GM18858 (cell line): ENCODE data around the gene ERBB4.
"Not testable (repeated sequence)": the region's sequence is repeated elsewhere in the genome, so short reads cannot be mapped to it uniquely, and the experiment has no call there.

Experiments used
- ATAC-seq: cut with Tn5 transposase; IDR thresholded peaks from one replicate; pipeline ENCODE4 v1.9.1; 2021; ENCODE audit not compliant: unreplicated experiment

ERBB4 gene

GRCh38 chr2:211664321-211664720 lies 874.3 kb downstream of the ERBB4 start:
- ATAC-seq: no peak

- ATAC-seq: no peak
These were observed 884.3 kb downstream of the ERBB4 start for GRCh38 chr2:211654211-211654780.

- no peak for ATAC-seq
These were observed 886.3 kb downstream of the ERBB4 start for GRCh38 chr2:211652327-211652726.

- no peak for ATAC-seq
These were observed 889.3 kb downstream of the ERBB4 start for GRCh38 chr2:211649331-211649730.

- no peak for ATAC-seq
These were observed 907.1 kb downstream of the ERBB4 start for GRCh38 chr2:211631503-211631902.

- no peak for ATAC-seq
These were observed 915.5 kb downstream of the ERBB4 start for GRCh38 chr2:211623096-211623495.

- no peak for ATAC-seq
These were observed 917.6 kb downstream of the ERBB4 start for GRCh38 chr2:211620986-211621385.

- ATAC-seq: no peak
These were observed 920.8 kb downstream of the ERBB4 start for GRCh38 chr2:211617803-211618202.

GRCh38 chr2:211611621-211612020 lies 927.0 kb downstream of the ERBB4 start:
- ATAC-seq: no peak

- peak; percentile 44 for ATAC-seq
These were observed 927.5 kb downstream of the ERBB4 start for GRCh38 chr2:211611061-211611518.

- no peak for ATAC-seq
These were observed 929.5 kb downstream of the ERBB4 start for GRCh38 chr2:211609127-211609526.

- no peak for ATAC-seq
These were observed 939.5 kb downstream of the ERBB4 start for GRCh38 chr2:211599146-211599545.

- ATAC-seq: no peak
These were observed 940.4 kb downstream of the ERBB4 start for GRCh38 chr2:211598238-211598637.

- not testable (repeated sequence) for ATAC-seq
These were observed 946.6 kb downstream of the ERBB4 start for GRCh38 chr2:211592006-211592405.

- ATAC-seq: no peak
These were observed 947.2 kb downstream of the ERBB4 start for GRCh38 chr2:211591426-211591825.

GRCh38 chr2:211568439-211568838 lies 970.2 kb downstream of the ERBB4 start:
- ATAC-seq: no peak

GRCh38 chr2:211564441-211564840 lies 974.2 kb downstream of the ERBB4 start:
- no peak for ATAC-seq

GRCh38 chr2:211545582-211545981 lies 993.0 kb downstream of the ERBB4 start:
- ATAC-seq: no peak

- ATAC-seq: no peak
These were observed 1004.0 kb downstream of the ERBB4 start for GRCh38 chr2:211534632-211535031.

- not testable (repeated sequence) for ATAC-seq
These were observed 1014.4 kb downstream of the ERBB4 start for GRCh38 chr2:211524248-211524647.

GRCh38 chr2:211516537-211516936 lies 1022.1 kb downstream of the ERBB4 start:
- ATAC-seq: no peak

- ATAC-seq: no peak
These were observed 1024.6 kb downstream of the ERBB4 start for GRCh38 chr2:211514049-211514448.

- no peak for ATAC-seq
These were observed 1025.2 kb downstream of the ERBB4 start for GRCh38 chr2:211513446-211513845.
